PC-3 (cell line): ENCODE data around the gene TAF4. TPM values are rescaled to one million over a fixed set of nuclear protein-coding genes. Genes with fewer than 3 reads are reported as not detected.

Experiments used
- ATAC-seq: fragments of 200-7000 bp; cut with Tn5 transposase; 2 replicates; pipeline ENCODE4 v1.9.1; 2020; ENCODE audit warnings: mild to moderate bottlenecking, moderate library complexity
- BruUV-seq: library from RNA; stranded (reverse); fragments of 400-500 nt; replicated peaks from 2 replicates; lab custom pipeline; 2021; lab: Mats Ljungman, UMichigan
- CTCF ChIA-PET: fragments of 300-600 bp; sonication (Branson Sonifier 250); formaldehyde crosslinking; loops from one replicate; lab custom pipeline; 2022; ENCODE audit warnings: antibody characterized with exemption; lab: Charles Lee
- POLR2A ChIA-PET: fragments of 300-600 bp; sonication (Branson Sonifier 250); formaldehyde crosslinking; loops from one replicate; lab custom pipeline; 2022; ENCODE audit warnings: antibody characterized with exemption; ENCODE audit not compliant: unreplicated experiment; lab: Charles Lee
- DNase-seq: peaks from one replicate; pipeline ENCODE4 v3.0.0-alpha.2; 2015
- H2AFZ ChIP-seq: fragments of 300-600 bp; sonication (generic); 2 replicates; pipeline ENCODE4 v1.6.0; 2016; ENCODE audit warnings: antibody characterized with exemption, low read length
- H3F3A ChIP-seq: fragments of 300-600 bp; sonication (generic); one replicate; pipeline ENCODE4 v1.6.0; 2017; ENCODE audit warnings: antibody characterized with exemption, low read length, control low read depth, mild to moderate bottlenecking; ENCODE audit not compliant: unreplicated experiment
- H3K27ac ChIP-seq: fragments of 300-600 bp; sonication (generic); 2 replicates; pipeline ENCODE4 v1.5.1; 2016; ENCODE audit warnings: mild to moderate bottlenecking, low read length
- H3K27me3 ChIP-seq: fragments of 300-600 bp; sonication (generic); 2 replicates; pipeline ENCODE4 v1.6.1; 2016; ENCODE audit warnings: low read length, mixed read lengths
- H3K36me3 ChIP-seq: fragments of 300-600 bp; sonication (generic); 2 replicates; pipeline ENCODE4 v1.6.1; 2016; ENCODE audit warnings: low read depth, mixed run types, low read length, mixed read lengths
- H3K4me1 ChIP-seq: fragments of 300-600 bp; sonication (generic); 2 replicates; pipeline ENCODE4 v1.5.1; 2016; ENCODE audit warnings: low read length; ENCODE audit not compliant: insufficient read depth
- H3K4me2 ChIP-seq: fragments of 300-600 bp; sonication (generic); 2 replicates; pipeline ENCODE4 v1.6.0; 2016; ENCODE audit warnings: low read length
- H3K4me3 ChIP-seq: fragments of 300-600 bp; sonication (generic); 2 replicates; pipeline ENCODE4 v1.5.1; 2016; ENCODE audit warnings: mild to moderate bottlenecking, low read length, mixed read lengths
- H3K79me2 ChIP-seq: fragments of 300-600 bp; sonication (generic); 2 replicates; pipeline ENCODE4 v1.6.1; 2017; ENCODE audit warnings: low read length, mixed read lengths
- H3K9ac ChIP-seq: fragments of 300-600 bp; sonication (generic); 2 replicates; pipeline ENCODE4 v1.6.0; 2016; ENCODE audit warnings: mild to moderate bottlenecking, low read length
- H3K9me2 ChIP-seq: fragments of 300-600 bp; sonication (generic); replicated peaks from 2 replicates; pipeline ENCODE4 v1.6.1; 2016; ENCODE audit warnings: mixed run types, low read length, mixed read lengths
- H3K9me3 ChIP-seq: fragments of 300-600 bp; sonication (generic); 2 replicates; pipeline ENCODE4 v1.6.1; 2016; ENCODE audit warnings: low read length, mixed read lengths
- H4K20me1 ChIP-seq: fragments of 300-600 bp; sonication (generic); 2 replicates; pipeline ENCODE4 v1.6.1; 2016; ENCODE audit warnings: low read length, mixed read lengths
- EZH2 ChIP-seq: fragments of 300-600 bp; sonication (generic); IDR thresholded peaks from one replicate; pipeline ENCODE4 v1.6.1; 2017; ENCODE audit warnings: antibody characterized with exemption, mild to moderate bottlenecking, low read length; ENCODE audit not compliant: unreplicated experiment
- EZH2phosphoT487 ChIP-seq: fragments of 300-600 bp; sonication (generic); IDR thresholded peaks from 2 replicates; pipeline ENCODE4 v1.6.1; 2018; ENCODE audit warnings: mild to moderate bottlenecking, antibody characterized with exemption, low read length, borderline replicate concordance
- intact Hi-C: fragments of 100-400 bp; cut with micrococcal nuclease; formaldehyde crosslinking; loops from 2 replicates; pipeline ENCODE4 v1.9.0; 2023
- total RNA-seq: library from RNA; depleted of rRNA; stranded (reverse); fragments of >200 nt; gene quantifications from 2 replicates; pipeline ENCODE4 v1.2.3, GENCODE V29; 2014
- TF ChIP-seq, protein P1 (sequence below): fragments of 300-600 bp; sonication (generic); conservative IDR thresholded peaks from 2 replicates; pipeline ENCODE4 v1.5.1; 2017; ENCODE audit warnings: antibody characterized with exemption, low read depth, mild to moderate bottlenecking, low read length

TAF4 gene
- total RNA-seq, 1 experiment from 2014 or later, result 9.6 TPM

- Histone ChIP-seq H3K4me2 (no peak overlapping the region), H2AFZ (no peak overlapping the region), H3K9me2 (no peaks in the 10 kb centered on the region), H3K9me3 (no peaks in the 10 kb centered on the region), H3K9ac (no peak overlapping the region), H3K4me1 (no peaks in the 10 kb centered on the region), H3K36me3 (no peaks in the 10 kb centered on the region), H3K4me3 (no peak overlapping the region), H3K79me2 (peaks cover 99% of the 10 kb centered on the region), H3K27me3 (no peaks in the 10 kb centered on the region), H3F3A (no peaks in the 10 kb centered on the region), H3K27ac (no peak overlapping the region), H4K20me1 (peaks cover 25% of the 10 kb centered on the region)
- intact Hi-C loops, result no loop called here
- BruUV-seq, result no TSS peak
- ATAC-seq, result no peak
- ChIA-PET POLR2A (no interaction called here), CTCF (no interaction called here)
- TF ChIP-seq, protein P1, sequence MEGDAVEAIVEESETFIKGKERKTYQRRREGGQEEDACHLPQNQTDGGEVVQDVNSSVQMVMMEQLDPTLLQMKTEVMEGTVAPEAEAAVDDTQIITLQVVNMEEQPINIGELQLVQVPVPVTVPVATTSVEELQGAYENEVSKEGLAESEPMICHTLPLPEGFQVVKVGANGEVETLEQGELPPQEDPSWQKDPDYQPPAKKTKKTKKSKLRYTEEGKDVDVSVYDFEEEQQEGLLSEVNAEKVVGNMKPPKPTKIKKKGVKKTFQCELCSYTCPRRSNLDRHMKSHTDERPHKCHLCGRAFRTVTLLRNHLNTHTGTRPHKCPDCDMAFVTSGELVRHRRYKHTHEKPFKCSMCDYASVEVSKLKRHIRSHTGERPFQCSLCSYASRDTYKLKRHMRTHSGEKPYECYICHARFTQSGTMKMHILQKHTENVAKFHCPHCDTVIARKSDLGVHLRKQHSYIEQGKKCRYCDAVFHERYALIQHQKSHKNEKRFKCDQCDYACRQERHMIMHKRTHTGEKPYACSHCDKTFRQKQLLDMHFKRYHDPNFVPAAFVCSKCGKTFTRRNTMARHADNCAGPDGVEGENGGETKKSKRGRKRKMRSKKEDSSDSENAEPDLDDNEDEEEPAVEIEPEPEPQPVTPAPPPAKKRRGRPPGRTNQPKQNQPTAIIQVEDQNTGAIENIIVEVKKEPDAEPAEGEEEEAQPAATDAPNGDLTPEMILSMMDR, result no peak
- TF ChIP-seq EZH2phosphoT487 (no peak), EZH2 (no peak)
- no peak for DNase-seq
Measured at GRCh38 chr20:62050166-62051120, 15.2 kb downstream of the TAF4 start.

- Histone ChIP-seq H3K9me3 (no peaks in the 10 kb centered on the region), H3K4me3 (no peak overlapping the region), H2AFZ (no peak overlapping the region), H3K27me3 (no peaks in the 10 kb centered on the region), H3K27ac (no peak overlapping the region), H3F3A (no peaks in the 10 kb centered on the region), H3K9me2 (no peaks in the 10 kb centered on the region), H3K79me2 (peaks cover 99% of the 10 kb centered on the region), H4K20me1 (peaks cover 34% of the 10 kb centered on the region), H3K36me3 (no peaks in the 10 kb centered on the region), H3K4me2 (no peak overlapping the region), H3K9ac (no peak overlapping the region), H3K4me1 (no peaks in the 10 kb centered on the region)
- ChIA-PET POLR2A (no interaction called here), CTCF (no interaction called here)
- ATAC-seq (no peak), DNase-seq (no peak)
- intact Hi-C loops, result no loop called here
- BruUV-seq, result no TSS peak
- TF ChIP-seq, protein P1, result no peak
- TF ChIP-seq EZH2 (no peak), EZH2phosphoT487 (no peak)
Measured at GRCh38 chr20:62049342-62050165, 16.1 kb downstream of the TAF4 start.
